CD4-positive, CD25-positive, alpha-beta regulatory T cell (primary cell): ENCODE measurements around the gene LRP1. TPM values are rescaled to one million over a fixed set of nuclear protein-coding genes. Genes with fewer than 3 reads are reported as not detected.

ENCODE experiments used
- ATAC-seq, 2 donors: fragments of 150-1000 bp; cut with Tn5 transposase; one replicate each; pipeline ENCODE4 v1.10.0; 2021; ENCODE audit warnings: low read depth in 2 of 2, moderate number of reproducible peaks in 2 of 2, moderate library complexity in 1 of 2
- DNase-seq, 3 donors: peaks; one replicate each; pipeline versions ENCODE4 v3.0.0 to v3.0.0-alpha.2; 2012 to 2022; ENCODE audit warnings: mixed read lengths in 1 of 3
- H3K27ac ChIP-seq: one replicate; pipeline ENCODE4 v1.7.0; 2013; ENCODE audit warnings: mild to moderate bottlenecking, low read length; ENCODE audit not compliant: insufficient read depth, poor library complexity, severe bottlenecking
- H3K27me3 ChIP-seq: one replicate; pipeline ENCODE4 v1.7.0; 2013; ENCODE audit warnings: low read length; ENCODE audit not compliant: control insufficient read depth, insufficient read depth
- H3K36me3 ChIP-seq: one replicate; pipeline ENCODE4 v1.7.0; 2013; ENCODE audit warnings: mild to moderate bottlenecking, low read length, moderate library complexity; ENCODE audit not compliant: control insufficient read depth, insufficient read depth
- H3K4me1 ChIP-seq: 2 replicates; pipeline ENCODE4 v1.7.0; 2013; ENCODE audit warnings: mild to moderate bottlenecking, low read length; ENCODE audit not compliant: insufficient read depth, control insufficient read depth, poor library complexity, severe bottlenecking
- H3K4me3 ChIP-seq: one replicate; pipeline ENCODE4 v1.7.0; 2013; ENCODE audit warnings: low read depth, mild to moderate bottlenecking, low read length, moderate library complexity
- H3K9me3 ChIP-seq, 2 experiments: 1 replicate in 1 of 2; 2 replicates in 1 of 2; pipeline ENCODE4 v1.7.0; 2013; ENCODE audit warnings: low read length in 2 of 2, mild to moderate bottlenecking in 1 of 2, moderate library complexity in 1 of 2; ENCODE audit not compliant: control insufficient read depth in 2 of 2
- H3K27ac Mint-ChIP-seq, 3 donors: one replicate each; pipeline ENCODE4 v1.8.0; 2020 to 2022; ENCODE audit warnings: mild to moderate bottlenecking in 3 of 3, mixed read lengths in 3 of 3, moderate library complexity in 2 of 3
- H3K27me3 Mint-ChIP-seq: one replicate; pipeline ENCODE4 v1.8.0; 2022; ENCODE audit warnings: mild to moderate bottlenecking, mixed read lengths
- H3K36me3 Mint-ChIP-seq: one replicate; pipeline ENCODE4 v1.8.0; 2020; ENCODE audit warnings: mixed read lengths
- H3K4me1 Mint-ChIP-seq, 4 donors: one replicate each; pipeline ENCODE4 v1.8.0; 2020 to 2022; ENCODE audit warnings: mixed read lengths in 4 of 4, mild to moderate bottlenecking in 1 of 4
- H3K4me3 Mint-ChIP-seq, 4 donors: one replicate each; pipeline ENCODE4 v1.8.0; 2020 to 2022; ENCODE audit warnings: mild to moderate bottlenecking in 4 of 4, mixed read lengths in 4 of 4, moderate library complexity in 3 of 4
- H3K9me3 Mint-ChIP-seq, 7 donors: one replicate each; pipeline ENCODE4 v1.8.0; 2020 to 2022; ENCODE audit warnings: mixed read lengths in 7 of 7, mild to moderate bottlenecking in 3 of 7, moderate library complexity in 2 of 7
- polyA plus RNA-seq, 4 donors: library from polyadenylated mRNA; unstranded; fragments of 300-500 nt; fragmentation: Illumina TruSeq; gene quantifications; one replicate each; pipeline ENCODE4 v1.2.3, GENCODE V29; 2021
- total RNA-seq: library from RNA; stranded (reverse); gene quantifications from one replicate; pipeline ENCODE4 v1.2.3, GENCODE V29; 2022

Gene LRP1
- total and polyA plus RNA-seq, 5 donors from 2014 or later: 0.13 to 3.9 (median 0.21) TPM; not detected in 1

- Mint-ChIP-seq H3K36me3 (peaks cover 8% of the 10 kb centered on the region), H3K27ac (peak overlapping the region in 1 of 3 donors; percentile 85), H3K9me3 (no peaks in the 10 kb centered on the region), H3K27me3 (no peaks in the 10 kb centered on the region), H3K4me3 (peak overlapping the region; percentile 48 to 83 (median 66)), H3K4me1 (peaks cover 0 to 71% (median 27%) of the 10 kb centered on the region in 4 donors)
- DNase-seq: no peak
- no peak for ATAC-seq
- H3K4me3 ChIP-seq: no peak overlapping the region
- H3K9me3 ChIP-seq: no peaks in the 10 kb centered on the region
- no peaks in the 10 kb centered on the region for H3K27me3 ChIP-seq
- H3K4me1 ChIP-seq: peaks cover 61% of the 10 kb centered on the region
- peaks cover 20% of the 10 kb centered on the region for H3K36me3 ChIP-seq
- H3K27ac ChIP-seq: peak overlapping the region; percentile 23
These were observed 36.4 kb upstream of the LRP1 start for GRCh38 chr12:57091638-57092528.

- no peaks in the 10 kb centered on the region for H3K27me3 Mint-ChIP-seq
- peaks cover 4 to 72% (median 28%) of the 10 kb centered on the region in 4 donors for H3K4me1 Mint-ChIP-seq
- Histone ChIP-seq H3K27me3 (no peaks in the 10 kb centered on the region), H3K4me1 (peaks cover 59% of the 10 kb centered on the region), H3K4me3 (no peak overlapping the region), H3K9me3 (no peaks in the 10 kb centered on the region), H3K27ac (peak overlapping the region; percentile 68), H3K36me3 (peaks cover 26% of the 10 kb centered on the region)
- H3K27ac Mint-ChIP-seq: peak overlapping the region in 2 of 3 donors; percentile 85
- H3K9me3 Mint-ChIP-seq: no peaks in the 10 kb centered on the region
- DNase-seq (no peak), ATAC-seq (no peak)
- peak overlapping the region; percentile 44 to 82 (median 67) for H3K4me3 Mint-ChIP-seq
- peaks cover 14% of the 10 kb centered on the region for H3K36me3 Mint-ChIP-seq
These were observed 35.8 kb upstream of the LRP1 start for GRCh38 chr12:57092529-57092862.

GRCh38 chr12:57092876-57093414 is 35.3 kb upstream of the LRP1 start:
- H3K36me3 Mint-ChIP-seq: peaks cover 16% of the 10 kb centered on the region
- no peaks in the 10 kb centered on the region for H3K27me3 Mint-ChIP-seq
- no peak for ATAC-seq
- DNase-seq: no peak
- no peaks in the 10 kb centered on the region for H3K9me3 Mint-ChIP-seq
- Histone ChIP-seq H3K36me3 (peaks cover 29% of the 10 kb centered on the region), H3K27me3 (no peaks in the 10 kb centered on the region), H3K4me3 (no peak overlapping the region), H3K4me1 (peaks cover 54% of the 10 kb centered on the region), H3K9me3 (no peaks in the 10 kb centered on the region), H3K27ac (peak overlapping the region; percentile 68)
- H3K4me1 Mint-ChIP-seq: peaks cover 4 to 69% (median 26%) of the 10 kb centered on the region in 4 donors
- peak overlapping the region; percentile 44 to 82 (median 76) for H3K4me3 Mint-ChIP-seq
- H3K27ac Mint-ChIP-seq: peak overlapping the region in 2 of 3 donors; percentile 85

- Mint-ChIP-seq H3K4me3 (peak overlapping the region; percentile 33 to 82 (median 70)), H3K27me3 (no peaks in the 10 kb centered on the region), H3K9me3 (no peaks in the 10 kb centered on the region), H3K27ac (peak overlapping the region; percentile 68 to 96 (median 95)), H3K4me1 (peaks cover 4 to 66% (median 25%) of the 10 kb centered on the region in 4 donors), H3K36me3 (peaks cover 18% of the 10 kb centered on the region)
- ATAC-seq (peak in 1 of 2 donors; percentile 31), DNase-seq (peak; percentile 32 to 69 (median 51))
- no peak overlapping the region for H3K4me3 ChIP-seq
- H3K4me1 ChIP-seq: peaks cover 49% of the 10 kb centered on the region
- no peaks in the 10 kb centered on the region for H3K27me3 ChIP-seq
- H3K9me3 ChIP-seq: no peaks in the 10 kb centered on the region
- H3K36me3 ChIP-seq: peaks cover 36% of the 10 kb centered on the region
- peak overlapping the region; percentile 68 for H3K27ac ChIP-seq
These were observed 34.7 kb upstream of the LRP1 start for GRCh38 chr12:57093415-57094207.

GRCh38 chr12:57094208-57095160 is 33.8 kb upstream of the LRP1 start:
- Histone ChIP-seq H3K27me3 (no peaks in the 10 kb centered on the region), H3K27ac (peak overlapping the region; percentile 68), H3K4me3 (no peak overlapping the region), H3K4me1 (peaks cover 44% of the 10 kb centered on the region), H3K9me3 (no peaks in the 10 kb centered on the region), H3K36me3 (peaks cover 44% of the 10 kb centered on the region)
- DNase-seq: no peak
- peaks cover 25% of the 10 kb centered on the region for H3K36me3 Mint-ChIP-seq
- H3K4me3 Mint-ChIP-seq: peak overlapping the region in 3 of 4 donors; percentile 28 to 82 (median 50)
- ATAC-seq: no peak
- H3K27ac Mint-ChIP-seq: peak overlapping the region; percentile 52 to 78 (median 68)
- H3K4me1 Mint-ChIP-seq: peaks cover 4 to 68% (median 25%) of the 10 kb centered on the region in 4 donors
- no peaks in the 10 kb centered on the region for H3K9me3 Mint-ChIP-seq
- no peaks in the 10 kb centered on the region for H3K27me3 Mint-ChIP-seq

GRCh38 chr12:57095440-57095839 is 32.8 kb upstream of the LRP1 start:
- DNase-seq: no peak
- H3K4me3 Mint-ChIP-seq: peak overlapping the region in 1 of 4 donors; percentile 2

More at GRCh38 chr12:57095440-57095839, 32.8 kb upstream of the LRP1 start:
- H3K27me3 Mint-ChIP-seq: no peaks in the 10 kb centered on the region
- H3K27me3 ChIP-seq: no peaks in the 10 kb centered on the region
- H3K4me1 ChIP-seq: peaks cover 35% of the 10 kb centered on the region
- H3K36me3 Mint-ChIP-seq: peaks cover 33% of the 10 kb centered on the region
- H3K4me3 ChIP-seq: no peak overlapping the region
- peak overlapping the region in 1 of 3 donors; percentile 68 for H3K27ac Mint-ChIP-seq
- H3K9me3 Mint-ChIP-seq: no peaks in the 10 kb centered on the region
- ATAC-seq: no peak
- no peaks in the 10 kb centered on the region for H3K9me3 ChIP-seq
- peaks cover 52% of the 10 kb centered on the region for H3K36me3 ChIP-seq
- H3K4me1 Mint-ChIP-seq: peaks cover 4 to 66% (median 23%) of the 10 kb centered on the region in 4 donors
- H3K27ac ChIP-seq: no peak overlapping the region
